OCI-LY7 (cell line): ENCODE results near the gene DDT. TPM values are rescaled to one million over a fixed set of nuclear protein-coding genes. Genes with fewer than 3 reads are reported as not detected.
"Not testable (repeated sequence)": the region's sequence is repeated elsewhere in the genome, so short reads cannot be mapped to it uniquely, and the experiment has no call there.

Experiments
- BruUV-seq: library from RNA; stranded (reverse); fragments of 400-500 nt; replicated peaks from 2 replicates; lab custom pipeline; 2021; lab: Mats Ljungman, UMichigan
- CTCF ChIA-PET: fragments of 300-600 bp; sonication (Branson Sonifier 250); formaldehyde crosslinking; loops from one replicate; lab custom pipeline; 2022; ENCODE audit warnings: antibody characterized with exemption; ENCODE audit not compliant: unreplicated experiment; lab: Charles Lee
- POLR2A ChIA-PET: fragments of 300-600 bp; sonication (Branson Sonifier 250); formaldehyde crosslinking; loops from one replicate; lab custom pipeline; 2022; ENCODE audit warnings: antibody characterized with exemption; lab: Charles Lee
- DNase-seq: peaks from one replicate; pipeline ENCODE4 v3.0.0-alpha.2; 2015; ENCODE audit warnings: low spot score
- H2AFZ ChIP-seq: fragments of 200-600 bp; sonication (generic), shearing (Covaris generic); 2 replicates; pipeline ENCODE4 v1.6.1; 2014; ENCODE audit warnings: mild to moderate bottlenecking, antibody characterized with exemption, low read length, moderate library complexity
- H3K27ac ChIP-seq: fragments of 200-600 bp; sonication (generic); 2 replicates; pipeline ENCODE4 v1.5.1; 2014; ENCODE audit warnings: mixed run types, low read depth, mild to moderate bottlenecking, moderate library complexity, low read length, inconsistent platforms; ENCODE audit not compliant: poor library complexity, severe bottlenecking
- H3K36me3 ChIP-seq: fragments of 200-600 bp; sonication (generic); 2 replicates; pipeline ENCODE4 v1.6.1; 2014; ENCODE audit warnings: mild to moderate bottlenecking, antibody characterized with exemption, low read length, moderate library complexity, mixed read lengths; ENCODE audit not compliant: insufficient read depth
- H3K4me1 ChIP-seq: fragments of 200-600 bp; sonication (generic); 2 replicates; pipeline ENCODE4 v1.5.1; 2014; ENCODE audit warnings: mild to moderate bottlenecking, low read length; ENCODE audit not compliant: insufficient read depth, poor library complexity, severe bottlenecking
- H3K4me2 ChIP-seq: fragments of 200-600 bp; sonication (generic); 2 replicates; pipeline ENCODE4 v1.6.1; 2014; ENCODE audit warnings: mild to moderate bottlenecking, low read length
- H3K4me3 ChIP-seq: fragments of 200-600 bp; sonication (generic); 2 replicates; pipeline ENCODE4 v1.5.1; 2014; ENCODE audit warnings: mild to moderate bottlenecking, low read depth, low read length; ENCODE audit not compliant: poor library complexity, severe bottlenecking
- H3K79me2 ChIP-seq: fragments of 200-600 bp; sonication (generic); 2 replicates; pipeline ENCODE4 v1.6.1; 2016; ENCODE audit warnings: low read depth, mild to moderate bottlenecking, low read length, moderate library complexity, mixed read lengths; ENCODE audit not compliant: insufficient read depth
- H3K9me2 ChIP-seq: fragments of 200-600 bp; sonication (generic); 2 replicates; pipeline ENCODE4 v1.6.1; 2016; ENCODE audit warnings: mild to moderate bottlenecking, low read length, mixed read lengths; ENCODE audit not compliant: insufficient read depth
- H3K9me3 ChIP-seq: fragments of 200-600 bp; sonication (generic); 2 replicates; pipeline ENCODE4 v1.6.1; 2014; ENCODE audit warnings: mild to moderate bottlenecking, mixed run types, low read length, mixed read lengths
- H4K20me1 ChIP-seq: fragments of 200-600 bp; sonication (generic); 2 replicates; pipeline ENCODE4 v1.6.1; 2014; ENCODE audit warnings: mild to moderate bottlenecking, antibody characterized with exemption, low read length, moderate library complexity, mixed read lengths; ENCODE audit not compliant: insufficient read depth
- CTCF ChIP-seq: fragments of 200-600 bp; sonication (generic); conservative IDR thresholded peaks from 2 replicates; pipeline ENCODE4 v1.5.1; 2014; ENCODE audit warnings: mild to moderate bottlenecking, antibody characterized with exemption, low read length, moderate library complexity, mixed read lengths
- EZH2phosphoT487 ChIP-seq: fragments of 200-600 bp; sonication (generic); IDR thresholded peaks from 2 replicates; pipeline ENCODE4 v1.6.1; 2018; ENCODE audit warnings: low read depth, borderline replicate concordance, mild to moderate bottlenecking, mixed run types, antibody characterized with exemption, low read length, moderate library complexity, mixed read lengths
- intact Hi-C: fragments of 100-400 bp; cut with micrococcal nuclease; formaldehyde crosslinking; loops from one replicate; pipeline ENCODE4 v1.10.0; 2022; ENCODE audit not compliant: unreplicated experiment
- total RNA-seq, 2 experiments: library from RNA; depleted of rRNA in 1 of 2; stranded (reverse); fragments of >200 nt in 1 of 2; shearing (Covaris generic) in 1 of 2; gene quantifications; 2 replicates each; pipeline ENCODE4 v1.2.3, GENCODE V29; 2014 to 2022

Gene DDT
- total RNA-seq, 2 experiments from 2014 or later = 182 to 252 TPM

- Histone ChIP-seq H3K4me2 (no peak overlapping the region), H3K9me2 (no peaks in the 10 kb centered on the region), H3K36me3 (no peaks in the 10 kb centered on the region), H3K4me3 (no peak overlapping the region), H3K9me3 (no peaks in the 10 kb centered on the region), H3K27ac (no peak overlapping the region), H3K4me1 (no peaks in the 10 kb centered on the region), H2AFZ (no peak overlapping the region), H3K79me2 (no peaks in the 10 kb centered on the region), H4K20me1 (no peaks in the 10 kb centered on the region)
- TF ChIP-seq CTCF (no peak), EZH2phosphoT487 (no peak)
- DNase-seq = no peak
- CTCF ChIA-PET = no interaction called here
- intact Hi-C loops = no loop called here
- BruUV-seq = no TSS peak
- POLR2A ChIA-PET = interaction anchor here (1.3 kb wide), 1 partner anchor 8 kb away, joined by 5 read pairs; the partner anchor contains the start of gene CABIN1
These were observed 28.6 kb upstream of the DDT start for GRCh38 chr22:24002851-24003250.

- CTCF ChIA-PET = no interaction called here
- Histone ChIP-seq H3K4me1 (no peaks in the 10 kb centered on the region), H3K9me2 (no peaks in the 10 kb centered on the region), H4K20me1 (no peaks in the 10 kb centered on the region), H2AFZ (no peak overlapping the region), H3K79me2 (no peaks in the 10 kb centered on the region), H3K4me3 (no peak overlapping the region), H3K9me3 (no peaks in the 10 kb centered on the region), H3K27ac (no peak overlapping the region), H3K36me3 (no peaks in the 10 kb centered on the region), H3K4me2 (no peak overlapping the region)
- intact Hi-C loops = no loop called here
- no TSS peak for BruUV-seq
- POLR2A ChIA-PET = interaction anchor here (1.3 kb wide), 1 partner anchor 9 kb away, joined by 5 read pairs; the partner anchor contains the start of gene CABIN1
- TF ChIP-seq EZH2phosphoT487 (no peak), CTCF (no peak)
- no peak for DNase-seq
These were observed 28.0 kb upstream of the DDT start for GRCh38 chr22:24002272-24002671.

GRCh38 chr22:24001314-24001713 is 27.1 kb upstream of the DDT start:
- H3K4me1 ChIP-seq = no peaks in the 10 kb centered on the region
- no peak overlapping the region for H2AFZ ChIP-seq
- H3K4me2 ChIP-seq = no peak overlapping the region
- no peaks in the 10 kb centered on the region for H3K9me3 ChIP-seq
- intact Hi-C loops = no loop called here
- no peak for DNase-seq
- no peak overlapping the region for H3K4me3 ChIP-seq
- TF ChIP-seq CTCF (no peak), EZH2phosphoT487 (no peak)
- CTCF ChIA-PET = no interaction called here
- POLR2A ChIA-PET = interaction anchor here (0.5 to 1.3 kb wide), 2 partner anchors 10 to 11 kb away, joined by 3 to 5 read pairs; partner anchors contain the start of gene CABIN1
- H3K27ac ChIP-seq = no peak overlapping the region
- H3K36me3 ChIP-seq = no peaks in the 10 kb centered on the region
- BruUV-seq = no TSS peak
- no peaks in the 10 kb centered on the region for H3K9me2 ChIP-seq
- H4K20me1 ChIP-seq = no peaks in the 10 kb centered on the region
- no peaks in the 10 kb centered on the region for H3K79me2 ChIP-seq

- H4K20me1 ChIP-seq, H3K4me1 ChIP-seq, CTCF ChIA-PET, H3K9me2 ChIP-seq, H3K27ac ChIP-seq, H3K4me2 ChIP-seq, H3K36me3 ChIP-seq, intact Hi-C loops, H2AFZ ChIP-seq, BruUV-seq, POLR2A ChIA-PET, H3K4me3 ChIP-seq, DNase-seq, H3K79me2 ChIP-seq, H3K9me3 ChIP-seq: not testable (repeated sequence)
These were observed 25.5 kb upstream of the DDT start for GRCh38 chr22:23999779-24000178.
